Stimulated activated CD8-positive, alpha-beta memory T cell treated with anti-CD3 and anti-CD28 coated beads, Interleukin-15, amount 100 ng/mL, for 24 hours (primary cell): ENCODE results near the gene TENT4A.

Source experiments
- DNase-seq: peaks from one replicate; pipeline ENCODE4 v3.0.0-alpha.2; 2020; ENCODE audit warnings: low read depth

TENT4A gene

GRCh38 chr5:6805841-6806240 is 92.6 kb downstream of the TENT4A start:
- no peak for DNase-seq
